GM13977 (cell line): ENCODE data around the gene METTL9.
"Not testable (repeated sequence)": the region's sequence is repeated elsewhere in the genome, so short reads cannot be mapped to it uniquely, and the experiment has no call there.

Source experiments
- DNase-seq: peaks from one replicate; pipeline ENCODE4 v3.0.0; 2012; ENCODE audit warnings: low spot score
- in situ Hi-C: fragments of 300-500 bp; cut with MboI; formaldehyde crosslinking; loops from one replicate; pipeline ENCODE4 v1.12.0; 2022; ENCODE audit warnings: low sequenced_read_pairs, low pct_unique_long_range_greater_than_20kb, mixed read lengths, inconsistent platforms; ENCODE audit not compliant: unreplicated experiment
- TF ChIP-seq, protein P1 (sequence below): IDR thresholded peaks from 2 replicates; pipeline ENCODE4 v1.5.1; 2012; ENCODE audit warnings: mild to moderate bottlenecking, control low read depth; ENCODE audit not compliant: insufficient read depth; ENCODE audit errors: extremely low read depth, missing control alignments

METTL9 gene

GRCh38 chr16:21634216-21634615 lies 34.8 kb downstream of the METTL9 start:
- no peak for DNase-seq
- TF ChIP-seq, protein P1, sequence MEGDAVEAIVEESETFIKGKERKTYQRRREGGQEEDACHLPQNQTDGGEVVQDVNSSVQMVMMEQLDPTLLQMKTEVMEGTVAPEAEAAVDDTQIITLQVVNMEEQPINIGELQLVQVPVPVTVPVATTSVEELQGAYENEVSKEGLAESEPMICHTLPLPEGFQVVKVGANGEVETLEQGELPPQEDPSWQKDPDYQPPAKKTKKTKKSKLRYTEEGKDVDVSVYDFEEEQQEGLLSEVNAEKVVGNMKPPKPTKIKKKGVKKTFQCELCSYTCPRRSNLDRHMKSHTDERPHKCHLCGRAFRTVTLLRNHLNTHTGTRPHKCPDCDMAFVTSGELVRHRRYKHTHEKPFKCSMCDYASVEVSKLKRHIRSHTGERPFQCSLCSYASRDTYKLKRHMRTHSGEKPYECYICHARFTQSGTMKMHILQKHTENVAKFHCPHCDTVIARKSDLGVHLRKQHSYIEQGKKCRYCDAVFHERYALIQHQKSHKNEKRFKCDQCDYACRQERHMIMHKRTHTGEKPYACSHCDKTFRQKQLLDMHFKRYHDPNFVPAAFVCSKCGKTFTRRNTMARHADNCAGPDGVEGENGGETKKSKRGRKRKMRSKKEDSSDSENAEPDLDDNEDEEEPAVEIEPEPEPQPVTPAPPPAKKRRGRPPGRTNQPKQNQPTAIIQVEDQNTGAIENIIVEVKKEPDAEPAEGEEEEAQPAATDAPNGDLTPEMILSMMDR, result no peak
- in situ Hi-C loops, result no loop called here

DNA sequence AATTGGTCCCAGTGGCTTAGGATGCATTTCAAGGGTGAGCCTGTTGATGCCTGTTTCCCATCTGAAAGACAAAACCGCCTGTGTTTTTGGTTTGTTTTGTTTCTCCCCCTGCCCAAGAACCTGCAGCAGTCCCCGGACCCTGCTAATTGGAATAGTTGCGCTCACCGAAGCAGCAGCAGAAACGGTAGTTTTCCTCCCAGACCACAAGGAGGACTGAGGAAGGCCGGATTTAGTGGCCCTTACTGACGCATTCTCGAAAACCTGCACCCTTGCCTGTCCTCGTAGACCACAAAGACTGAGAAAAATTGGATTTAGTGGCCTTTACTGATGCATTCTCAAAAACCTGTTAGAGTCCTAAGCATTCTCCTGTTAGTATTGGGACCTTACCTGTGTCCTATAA lies 36.3 kb downstream of the METTL9 start:
- in situ Hi-C loops, DNase-seq: not testable (repeated sequence)

DNA sequence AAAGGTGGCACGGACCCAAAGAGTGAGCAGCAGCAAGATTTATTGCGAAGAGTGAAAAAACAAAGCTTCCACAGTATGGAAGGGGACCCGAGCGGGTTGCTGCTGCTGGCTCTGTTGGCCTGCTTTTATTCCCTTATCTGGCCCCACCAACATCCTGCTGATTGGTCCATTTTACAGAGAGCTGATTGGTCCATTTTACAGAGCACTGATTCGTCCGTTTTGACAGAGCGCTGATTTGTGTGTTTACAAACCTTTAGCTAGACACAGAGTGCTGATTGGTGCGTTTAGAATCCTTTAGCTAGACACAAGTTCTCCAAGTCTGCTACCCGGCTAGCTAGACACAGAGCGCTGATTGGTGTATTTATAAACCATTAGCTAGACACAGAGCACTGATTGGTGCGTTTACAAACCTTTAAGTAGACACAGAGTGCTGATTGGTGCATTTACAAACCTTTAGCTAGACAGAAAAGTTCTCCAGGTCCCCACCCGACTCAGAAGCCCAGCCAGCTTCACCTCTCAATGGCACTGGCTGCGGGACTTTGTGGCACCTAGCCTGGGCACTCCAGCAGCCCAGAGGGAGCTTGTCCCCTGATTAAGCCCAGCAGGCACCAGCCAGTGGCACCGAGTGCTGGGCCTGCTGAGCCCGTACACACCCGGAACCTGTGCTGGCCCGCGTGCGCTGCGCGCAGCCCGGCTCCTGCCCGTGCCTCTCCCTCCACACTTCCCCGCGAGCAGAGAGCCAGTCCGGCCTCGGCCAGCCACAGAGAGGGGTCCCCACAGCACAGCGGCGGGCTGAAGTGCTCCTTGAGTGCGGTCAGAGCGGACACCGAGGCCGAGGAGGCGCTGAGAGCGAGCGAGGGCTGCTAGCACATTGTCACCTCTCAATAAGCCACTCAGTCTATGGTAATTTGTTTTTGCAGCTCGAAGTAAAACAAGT lies 37.9 kb downstream of the METTL9 start:
- no peak for DNase-seq
- in situ Hi-C loops, result no loop called here
- TF ChIP-seq, protein P1, result no peak

GRCh38 chr16:21638573-21638975 lies 39.2 kb downstream of the METTL9 start:
- peak; percentile 40 for DNase-seq
- in situ Hi-C loops, result no loop called here
- TF ChIP-seq, protein P1, result no peak

DNA sequence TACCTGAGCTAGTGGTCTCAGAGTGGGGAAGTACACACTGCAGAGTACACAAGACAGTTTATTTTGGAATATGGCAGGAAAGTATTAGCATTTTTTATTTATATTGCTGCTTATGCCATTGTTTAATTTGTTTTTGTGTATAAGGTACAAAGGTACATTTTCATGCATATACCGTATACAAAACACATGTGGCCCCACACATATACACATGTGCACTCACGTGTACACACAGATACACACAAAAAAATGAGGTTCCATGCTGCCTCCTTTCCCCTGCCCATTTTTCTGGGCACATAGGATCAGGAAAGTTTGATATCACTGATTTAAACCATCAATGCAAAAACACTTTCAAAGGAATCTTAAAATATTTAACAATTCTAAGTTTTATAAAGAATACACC lies 40.1 kb downstream of the METTL9 start:
- DNase-seq, result no peak
- TF ChIP-seq, protein P1, result no peak
- in situ Hi-C loops, result no loop called here

- TF ChIP-seq, protein P1, result no peak
- no peak for DNase-seq
- in situ Hi-C loops, result no loop called here
Measured at GRCh38 chr16:21641916-21642315, 42.5 kb downstream of the METTL9 start.

DNA sequence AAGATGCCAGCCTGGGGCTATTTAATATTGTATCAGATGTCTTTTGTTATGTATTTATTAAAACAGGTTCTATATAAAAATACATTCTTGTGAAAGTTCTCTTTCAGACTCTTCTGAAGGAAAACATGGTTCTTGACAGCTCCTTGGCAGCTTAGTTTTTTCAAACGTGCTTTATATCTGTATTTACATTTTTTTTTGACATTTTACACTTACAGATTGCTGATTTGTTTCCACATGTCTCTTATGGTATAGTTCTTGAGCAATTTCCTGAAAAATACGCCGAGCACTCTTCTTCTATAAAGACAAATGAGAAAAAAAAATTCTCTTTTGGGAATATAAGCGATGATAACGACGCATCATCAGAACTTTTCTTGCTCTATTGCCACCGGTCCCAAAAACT lies 43.5 kb downstream of the METTL9 start:
- TF ChIP-seq, protein P1, result no peak
- no peak for DNase-seq
- in situ Hi-C loops, result no loop called here
